Measurements from ENCODE around the gene CNOT6. TPM values are rescaled to one million over a fixed set of nuclear protein-coding genes. Genes with fewer than 3 reads are reported as not detected.

Gene CNOT6
- total RNA-seq, 6 experiments from 2014 or later: 17.0 to 20.8 (median 17.6) TPM

DNA sequence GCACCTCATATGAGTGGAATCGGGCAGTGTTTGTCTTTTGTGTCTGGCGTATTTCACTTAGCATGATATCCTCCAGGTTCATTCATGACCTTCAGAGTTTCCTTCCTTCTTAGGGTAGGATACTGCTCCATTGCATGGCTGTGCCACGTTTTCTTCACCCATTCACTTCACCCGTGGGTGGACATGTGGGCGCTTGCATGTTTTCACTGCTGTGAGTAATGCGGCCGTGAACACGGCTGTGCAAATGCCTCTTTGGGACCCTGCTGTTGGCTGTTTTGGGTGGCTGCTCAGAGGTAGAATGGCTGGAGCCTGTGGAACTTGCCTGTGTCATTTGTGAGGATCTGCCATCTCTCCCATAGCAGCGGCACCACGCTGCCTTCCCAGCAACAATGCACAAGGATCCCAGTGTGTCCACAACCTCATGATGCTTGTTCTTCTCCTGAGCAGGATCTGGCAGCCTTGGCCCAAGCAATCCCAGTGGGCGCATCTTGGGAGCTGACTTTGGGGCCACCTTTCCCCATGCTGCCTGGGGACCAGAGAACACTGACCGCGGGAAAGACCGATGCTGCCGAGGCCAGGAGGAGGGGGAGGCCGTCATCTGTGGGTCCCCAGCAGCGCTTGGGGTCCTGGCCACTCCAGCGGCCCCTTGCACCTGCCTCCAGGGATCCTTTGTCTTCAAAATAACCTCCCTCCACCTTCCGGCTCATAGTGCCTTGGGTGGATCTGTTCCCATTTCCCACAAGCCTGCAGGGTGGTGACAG lies 99.4 kb downstream of the CNOT6 start:
- Mint-ChIP-seq H3K4me1 (ENCODE audit: low read depth) (peaks cover 5% of the 10 kb centered on the region; the same call in 1 of the 2 replicates), H3K27ac (no peak overlapping the region), H3K36me3 (ENCODE audit: low read depth) (no peaks in the 10 kb centered on the region; the same call in 1 of the 2 replicates), H3K9me3 (no peaks in the 10 kb centered on the region), H3K27me3 (ENCODE audit: insufficient read depth) (peaks cover 34% of the 10 kb centered on the region), H3K4me3 (no peak overlapping the region)
- TF ChIP-seq, protein P1, sequence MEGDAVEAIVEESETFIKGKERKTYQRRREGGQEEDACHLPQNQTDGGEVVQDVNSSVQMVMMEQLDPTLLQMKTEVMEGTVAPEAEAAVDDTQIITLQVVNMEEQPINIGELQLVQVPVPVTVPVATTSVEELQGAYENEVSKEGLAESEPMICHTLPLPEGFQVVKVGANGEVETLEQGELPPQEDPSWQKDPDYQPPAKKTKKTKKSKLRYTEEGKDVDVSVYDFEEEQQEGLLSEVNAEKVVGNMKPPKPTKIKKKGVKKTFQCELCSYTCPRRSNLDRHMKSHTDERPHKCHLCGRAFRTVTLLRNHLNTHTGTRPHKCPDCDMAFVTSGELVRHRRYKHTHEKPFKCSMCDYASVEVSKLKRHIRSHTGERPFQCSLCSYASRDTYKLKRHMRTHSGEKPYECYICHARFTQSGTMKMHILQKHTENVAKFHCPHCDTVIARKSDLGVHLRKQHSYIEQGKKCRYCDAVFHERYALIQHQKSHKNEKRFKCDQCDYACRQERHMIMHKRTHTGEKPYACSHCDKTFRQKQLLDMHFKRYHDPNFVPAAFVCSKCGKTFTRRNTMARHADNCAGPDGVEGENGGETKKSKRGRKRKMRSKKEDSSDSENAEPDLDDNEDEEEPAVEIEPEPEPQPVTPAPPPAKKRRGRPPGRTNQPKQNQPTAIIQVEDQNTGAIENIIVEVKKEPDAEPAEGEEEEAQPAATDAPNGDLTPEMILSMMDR (IDR thresholded peaks at IDR 0.05): no peak
- no peak for DNase-seq

DNA sequence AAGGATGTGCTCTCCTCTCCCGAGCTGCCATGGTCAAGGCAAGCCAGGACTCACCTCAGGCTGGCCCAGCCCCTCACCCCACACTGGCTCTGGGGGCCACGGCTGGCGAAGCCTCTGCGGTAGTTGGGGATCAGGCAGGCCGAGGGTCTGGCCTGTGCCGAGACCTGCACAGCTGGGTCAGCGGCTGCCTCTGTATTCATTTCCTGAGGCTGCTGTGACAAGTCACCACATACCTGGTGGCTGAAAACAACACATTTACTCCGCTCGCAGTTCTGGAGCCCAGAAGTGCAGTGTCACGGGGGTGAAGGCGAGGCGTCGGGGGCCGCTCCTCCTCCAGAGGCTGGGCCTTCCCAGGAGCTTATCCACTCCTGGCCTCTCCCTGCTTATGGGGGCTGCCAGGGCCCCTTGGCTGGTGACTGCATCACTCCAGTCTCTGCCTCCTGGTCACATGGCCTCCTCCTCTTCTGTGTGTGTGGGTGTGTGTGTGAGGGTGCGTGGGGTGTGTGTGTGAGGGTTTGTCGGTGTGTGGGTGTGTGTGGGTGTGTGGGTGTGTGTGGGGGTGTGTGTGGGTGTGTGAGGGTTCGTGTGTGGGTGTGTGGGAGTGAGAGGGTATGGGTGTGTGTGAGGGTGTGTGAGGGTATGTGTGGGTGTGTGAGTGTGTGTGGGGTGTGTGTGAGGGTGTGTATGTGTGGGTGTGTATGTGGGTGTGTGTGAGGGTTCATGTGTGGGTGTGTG lies 100.3 kb downstream of the CNOT6 start:
- peaks cover 30% of the 10 kb centered on the region for H3K27me3 Mint-ChIP-seq (ENCODE audit: insufficient read depth)
- H3K4me1 Mint-ChIP-seq (ENCODE audit: low read depth): peaks cover 3% of the 10 kb centered on the region; the same call in 1 of the 2 replicates
- DNase-seq: no peak
- no peak overlapping the region for H3K27ac Mint-ChIP-seq
- H3K4me3 Mint-ChIP-seq: no peak overlapping the region
- H3K9me3 Mint-ChIP-seq: no peaks in the 10 kb centered on the region
- TF ChIP-seq, protein P1 (IDR thresholded peaks at IDR 0.05): no peak
- no peaks in the 10 kb centered on the region; the same call in 1 of the 2 replicates for H3K36me3 Mint-ChIP-seq (ENCODE audit: low read depth)

DNA sequence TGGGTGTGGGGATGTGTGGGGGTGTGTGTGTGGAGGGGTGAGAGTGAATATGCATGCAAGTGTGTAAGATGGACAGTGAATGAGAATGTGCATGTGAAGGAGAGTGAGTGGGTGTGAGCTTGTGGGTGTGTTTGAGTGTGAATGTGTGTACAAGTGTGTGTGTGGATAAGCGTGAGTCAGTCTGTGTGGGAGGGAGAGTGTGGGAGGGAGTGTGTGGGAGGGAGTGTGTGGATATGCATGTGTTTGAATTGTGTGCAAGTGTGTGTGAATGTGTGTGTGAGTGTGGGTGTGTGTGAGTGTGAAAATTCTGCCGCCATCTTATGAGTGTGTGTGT lies 100.8 kb downstream of the CNOT6 start:
- no peaks in the 10 kb centered on the region for H3K4me1 Mint-ChIP-seq (ENCODE audit: low read depth)
- peaks cover 1% of the 10 kb centered on the region; the same call in 1 of the 2 replicates for H3K9me3 Mint-ChIP-seq
- no peak for DNase-seq
- no peak overlapping the region for H3K4me3 Mint-ChIP-seq
- TF ChIP-seq, protein P1 (IDR thresholded peaks at IDR 0.05): no peak
- H3K36me3 Mint-ChIP-seq (ENCODE audit: low read depth): no peaks in the 10 kb centered on the region; the same call in 1 of the 2 replicates
- no peak overlapping the region for H3K27ac Mint-ChIP-seq
- H3K27me3 Mint-ChIP-seq (ENCODE audit: insufficient read depth): peaks cover 26% of the 10 kb centered on the region

DNA sequence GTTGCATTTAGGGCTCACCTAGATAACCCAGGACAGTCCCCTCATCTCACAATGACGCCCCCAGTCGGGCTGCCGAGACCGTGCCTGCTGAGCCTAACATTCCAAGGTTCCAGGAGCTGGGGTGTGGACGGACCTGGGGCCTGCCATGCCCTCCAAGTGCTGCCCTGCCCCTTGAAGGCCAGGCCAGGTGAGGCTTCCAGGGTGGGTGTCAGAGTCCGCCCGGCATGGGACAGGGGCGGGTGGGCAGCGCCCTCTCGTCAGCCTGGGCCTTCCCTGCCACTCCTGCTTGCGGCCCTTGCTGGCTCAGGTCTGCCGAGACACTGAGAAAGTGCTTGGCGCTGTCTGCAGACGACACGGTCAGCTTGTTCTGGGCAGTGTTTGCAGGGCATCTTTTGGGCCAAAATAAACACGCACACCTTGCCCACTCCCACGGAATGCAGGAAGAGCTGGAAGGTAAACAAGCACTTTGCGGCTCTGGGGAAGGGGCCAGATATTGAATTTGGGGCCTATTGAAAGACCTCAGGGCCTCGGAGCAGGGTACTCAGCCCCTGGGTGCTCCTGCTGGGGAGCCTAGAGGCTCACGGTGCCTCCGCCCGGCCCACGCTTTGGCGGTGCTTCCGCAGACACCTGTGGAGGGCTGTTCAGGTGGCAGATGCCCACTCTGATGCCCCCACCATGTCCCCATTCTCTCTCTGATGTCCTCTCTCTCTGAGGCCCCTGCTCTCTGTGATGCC lies 101.4 kb downstream of the CNOT6 start:
- Mint-ChIP-seq H3K36me3 (ENCODE audit: low read depth) (no peaks in the 10 kb centered on the region; the same call in 1 of the 2 replicates), H3K4me3 (no peak overlapping the region), H3K9me3 (peaks cover 5% of the 10 kb centered on the region; the same call in 1 of the 2 replicates), H3K27me3 (ENCODE audit: insufficient read depth) (peaks cover 26% of the 10 kb centered on the region), H3K27ac (no peak overlapping the region), H3K4me1 (ENCODE audit: low read depth) (no peaks in the 10 kb centered on the region)
- DNase-seq: no peak
- TF ChIP-seq, protein P1 (IDR thresholded peaks at IDR 0.05): no peak

DNA sequence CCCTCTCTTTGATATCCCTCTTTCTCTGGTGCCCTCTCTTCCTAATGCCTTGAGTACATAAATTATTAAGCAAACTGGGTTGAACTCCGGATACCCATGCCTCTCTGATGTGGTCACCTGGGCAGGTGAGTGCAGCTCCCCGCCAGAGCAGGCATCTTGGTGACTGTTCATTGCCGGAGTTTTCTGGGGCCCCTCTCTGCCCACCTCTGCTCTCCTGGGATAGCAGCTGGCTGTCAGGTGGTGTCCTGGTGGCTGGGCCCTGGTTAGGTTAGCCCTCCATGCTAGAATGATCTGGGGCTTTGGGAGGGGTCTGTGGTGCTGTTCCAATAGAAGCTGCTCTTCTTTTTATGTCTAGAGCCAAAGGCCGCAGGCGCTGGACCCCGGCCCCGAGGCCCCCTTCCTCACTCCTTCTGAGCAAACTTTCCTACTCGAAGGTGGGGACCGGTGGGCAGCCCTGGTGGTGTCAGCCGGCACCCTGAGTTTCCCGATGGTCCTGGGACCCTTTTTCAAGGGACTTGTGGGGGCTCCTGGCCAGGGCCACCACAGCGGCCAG lies 102.0 kb downstream of the CNOT6 start:
- Mint-ChIP-seq H3K4me1 (ENCODE audit: low read depth) (no peaks in the 10 kb centered on the region), H3K27ac (no peak overlapping the region), H3K9me3 (peaks cover 5% of the 10 kb centered on the region; the same call in 1 of the 2 replicates), H3K4me3 (no peak overlapping the region), H3K27me3 (ENCODE audit: insufficient read depth) (peaks cover 26% of the 10 kb centered on the region), H3K36me3 (ENCODE audit: low read depth) (no peaks in the 10 kb centered on the region; the same call in 1 of the 2 replicates)
- TF ChIP-seq, protein P1 (IDR thresholded peaks at IDR 0.05): no peak
- DNase-seq: no peak

Data from HFFc6 (cell line).